IMR-90 (cell line): ENCODE measurements around the gene TRIM27. TPM values are rescaled to one million over a fixed set of nuclear protein-coding genes. Genes with fewer than 3 reads are reported as not detected.

ENCODE experiments used
- ATAC-seq: fragments of 200-7000 bp; cut with Tn5 transposase; 2 replicates; pipeline ENCODE4 v1.9.1; 2020; ENCODE audit warnings: low read depth, mild to moderate bottlenecking, moderate library complexity
- BruUV-seq: library from RNA; stranded (reverse); fragments of 400-500 nt; replicated peaks from 2 replicates; lab custom pipeline; 2021; lab: Mats Ljungman, UMichigan
- CTCF ChIA-PET: fragments of 300-600 bp; formaldehyde crosslinking; extraction: SDS; loops from one replicate; lab custom pipeline; 2021; ENCODE audit warnings: antibody characterized with exemption; lab: Yijun Ruan, JAX
- POLR2A ChIA-PET: fragments of 300-600 bp; sonication (Branson Sonifier 250); formaldehyde crosslinking; loops from one replicate; lab custom pipeline; 2022; ENCODE audit warnings: antibody characterized with exemption; ENCODE audit not compliant: unreplicated experiment; lab: Charles Lee
- DNase-seq: peaks from one replicate; pipeline ENCODE4 v3.0.0; 2013
- H2AFZ ChIP-seq: replicated peaks from 2 replicates; pipeline ENCODE3; 2013; ENCODE audit warnings: low read length, mild to moderate bottlenecking; ENCODE audit not compliant: poor library complexity
- H2AK5ac ChIP-seq: 2 replicates; pipeline ENCODE4 v1.6.1; 2013; ENCODE audit warnings: low read depth, low read length, inconsistent platforms
- H2AK9ac ChIP-seq: replicated peaks from 2 replicates; pipeline ENCODE3; 2013; ENCODE audit warnings: mild to moderate bottlenecking, low read depth, low read length, moderate library complexity; ENCODE audit not compliant: poor library complexity
- H2BK120ac ChIP-seq: 2 replicates; pipeline ENCODE4 v1.6.1; 2013; ENCODE audit warnings: low read depth, low read length, inconsistent platforms
- H2BK15ac ChIP-seq: 3 replicates; pipeline ENCODE4 v1.6.1; 2013; ENCODE audit warnings: low read depth, low read length, inconsistent platforms
- H2BK20ac ChIP-seq: 2 replicates; pipeline ENCODE4 v1.6.1; 2013; ENCODE audit warnings: low read depth, mild to moderate bottlenecking, inconsistent platforms, low read length, moderate library complexity
- H2BK5ac ChIP-seq: 2 replicates; pipeline ENCODE4 v1.6.1; 2013; ENCODE audit warnings: mild to moderate bottlenecking, low read depth, low read length, inconsistent platforms; ENCODE audit not compliant: poor library complexity, severe bottlenecking
- H3K14ac ChIP-seq: replicated peaks from 2 replicates; pipeline ENCODE4 v1.6.1; 2013; ENCODE audit warnings: low read depth, low read length, inconsistent platforms
- H3K18ac ChIP-seq: 2 replicates; pipeline ENCODE4 v1.6.1; 2013; ENCODE audit warnings: low read depth, low read length, control low read depth
- H3K23ac ChIP-seq: 2 replicates; pipeline ENCODE4 v1.6.1; 2013; ENCODE audit warnings: low read depth, low read length, inconsistent platforms
- H3K27ac ChIP-seq: 2 replicates; pipeline ENCODE4 v1.5.1; 2013; ENCODE audit warnings: mild to moderate bottlenecking, control low read depth, low read length; ENCODE audit not compliant: insufficient read depth
- H3K27me3 ChIP-seq: 2 replicates; pipeline ENCODE4 v1.6.1; 2013; ENCODE audit warnings: low read length; ENCODE audit not compliant: control insufficient read depth, insufficient read depth
- H3K36me3 ChIP-seq: 2 replicates; pipeline ENCODE4 v1.6.1; 2013; ENCODE audit warnings: low read length, mixed read lengths; ENCODE audit not compliant: control insufficient read depth, insufficient read depth
- H3K4ac ChIP-seq: 2 replicates; pipeline ENCODE4 v1.6.1; 2013; ENCODE audit warnings: low read depth, low read length, inconsistent platforms
- H3K4me1 ChIP-seq: 2 replicates; pipeline ENCODE4 v1.6.1; 2013; ENCODE audit warnings: low read length, mixed read lengths; ENCODE audit not compliant: control insufficient read depth, insufficient read depth
- H3K4me2 ChIP-seq: 2 replicates; pipeline ENCODE4 v1.6.1; 2013; ENCODE audit warnings: low read depth, mild to moderate bottlenecking, control low read depth, low read length, moderate library complexity
- H3K4me3 ChIP-seq: 2 replicates; pipeline ENCODE4 v1.5.1; 2013; ENCODE audit warnings: low read depth, mild to moderate bottlenecking, control low read depth, low read length, moderate library complexity; ENCODE audit not compliant: insufficient read depth
- H3K56ac ChIP-seq: 2 replicates; pipeline ENCODE4 v1.6.1; 2013; ENCODE audit warnings: low read length, inconsistent platforms; ENCODE audit not compliant: insufficient read depth; ENCODE audit errors: extremely low read depth
- H3K79me1 ChIP-seq, 2 experiments: 2 replicates each; pipeline ENCODE4 v1.6.1; 2013; ENCODE audit warnings: low read length in 2 of 2, inconsistent platforms in 1 of 2, low read depth in 1 of 2
- H3K9ac ChIP-seq: 2 replicates; pipeline ENCODE4 v1.6.1; 2013; ENCODE audit warnings: low read depth, low read length, control low read depth
- H3K9me1 ChIP-seq: 2 replicates; pipeline ENCODE4 v1.6.1; 2013; ENCODE audit warnings: low read length, inconsistent platforms; ENCODE audit not compliant: insufficient read depth
- H3K9me3 ChIP-seq: 2 replicates; pipeline ENCODE4 v1.6.1; 2013; ENCODE audit warnings: low read length; ENCODE audit not compliant: control insufficient read depth, insufficient read depth
- H4K20me1 ChIP-seq: 2 replicates; pipeline ENCODE4 v1.6.1; 2013; ENCODE audit warnings: low read length, inconsistent platforms; ENCODE audit not compliant: insufficient read depth
- H4K5ac ChIP-seq: 2 replicates; pipeline ENCODE4 v1.6.1; 2013; ENCODE audit warnings: mild to moderate bottlenecking, low read depth, low read length, control low read depth
- H4K8ac ChIP-seq, 2 experiments: 2 replicates each; pipeline ENCODE4 v1.6.1; 2013; ENCODE audit warnings: low read depth in 2 of 2, low read length in 2 of 2, control low read depth in 1 of 2, inconsistent platforms in 1 of 2
- H4K91ac ChIP-seq: 2 replicates; pipeline ENCODE4 v1.6.1; 2013; ENCODE audit warnings: low read depth, low read length, inconsistent platforms; ENCODE audit not compliant: insufficient read depth
- CTCF ChIP-seq: conservative IDR thresholded peaks from 2 replicates; pipeline ENCODE4 v1.5.1; 2012; ENCODE audit warnings: mild to moderate bottlenecking, low read depth, low read length, improper control_type of control experiment
- ELK1 ChIP-seq: fragments of 150-350 bp; IDR thresholded peaks from 2 replicates; pipeline ENCODE4 v1.6.1; 2016; ENCODE audit warnings: low read depth, mild to moderate bottlenecking, low read length, moderate library complexity, borderline replicate concordance
- MAZ ChIP-seq: IDR thresholded peaks from 2 replicates; pipeline ENCODE4 v1.6.1; 2012; ENCODE audit warnings: low read depth, mild to moderate bottlenecking, low read length, improper control_type of control experiment, moderate library complexity, borderline replicate concordance
- NFE2L2 ChIP-seq: fragments of 150-350 bp; IDR thresholded peaks from 2 replicates; pipeline ENCODE4 v1.6.1; 2016; ENCODE audit warnings: low read depth, mild to moderate bottlenecking, low read length
- POLR2A ChIP-seq: IDR thresholded peaks from 2 replicates; pipeline ENCODE4 v1.6.1; 2012; ENCODE audit warnings: mild to moderate bottlenecking, low read depth, low read length
- SMC3 ChIP-seq: fragments of 150-350 bp; IDR thresholded peaks from 2 replicates; pipeline ENCODE4 v1.6.1; 2016; ENCODE audit warnings: low read depth, mild to moderate bottlenecking, antibody characterized with exemption, low read length, moderate library complexity
- whole genome bisulfite sequencing, 2 experiments: methylation state at CpG; one replicate each; pipeline versions ENCODE4 v1.1.5 to v1.1.7; 2013; ENCODE audit warnings: missing lambda C conversion rate in 2 of 2; ENCODE audit not compliant: insufficient read length in 1 of 2; ENCODE audit errors: extremely low coverage in 2 of 2; 5-methylcytosine and 5-hydroxymethylcytosine counted together
- dilution Hi-C: fragments of 300-500 bp; cut with HindIII; formaldehyde crosslinking; loops from one replicate; pipeline ENCODE4 v1.14.3; 2018; ENCODE audit warnings: low sequenced_read_pairs; ENCODE audit not compliant: unreplicated experiment
- in situ Hi-C: fragments of 300-500 bp; cut with MboI; formaldehyde crosslinking; loops from 3 replicates; pipeline ENCODE4 v1.14.3; 2019; ENCODE audit warnings: low sequenced_read_pairs, inconsistent platforms, mixed read lengths
- intact Hi-C: fragments of 100-400 bp; cut with micrococcal nuclease; formaldehyde crosslinking; loops from 2 replicates; pipeline ENCODE4 v1.10.0; 2022
- polyA plus RNA-seq, 3 experiments: library from polyadenylated mRNA; depleted of rRNA; stranded (reverse); fragments of >200 nt; gene quantifications; 2 replicates each; pipeline ENCODE4 v1.2.3, GENCODE V29; 2012; ENCODE audit warnings: low replicate concordance in 1 of 3
- total RNA-seq: library from RNA; depleted of rRNA; stranded (reverse); fragments of >200 nt; gene quantifications from 2 replicates; pipeline ENCODE4 v1.2.3, GENCODE V29; 2012

TRIM27 gene
- total and polyA plus RNA-seq, 2 of the 4 experiments (the other 2 are of a cell fraction), result 44.4 to 48.0 TPM

- no peak overlapping the region for H2AFZ ChIP-seq
- H3K23ac ChIP-seq, result no peak overlapping the region
- H3K4ac ChIP-seq, result no peak overlapping the region
- dilution Hi-C loops (no loop called here), in situ Hi-C loops (no loop called here), intact Hi-C loops (no loop called here)
- no peaks in the 10 kb centered on the region for H3K36me3 ChIP-seq
- no peak overlapping the region for H3K14ac ChIP-seq
- H2AK5ac ChIP-seq, result no peak overlapping the region
- H2BK20ac ChIP-seq, result no peak overlapping the region
- H2BK120ac ChIP-seq, result no peak overlapping the region
- DNase-seq (no peak), ATAC-seq (no peak)
- CTCF ChIA-PET, result interaction anchor here (0.6 kb wide), 1 partner anchor 96 kb away, joined by 3 read pairs; no protein-coding TSS in a partner anchor
- POLR2A ChIA-PET, result no interaction called here
- H3K79me1 ChIP-seq, result no peaks in the 10 kb centered on the region
- no peaks in the 10 kb centered on the region for H3K9me3 ChIP-seq
- no peak overlapping the region for H3K9ac ChIP-seq
- TF ChIP-seq POLR2A (no peak), ELK1 (no peak), NFE2L2 (no peak), MAZ (no peak), CTCF (no peak), SMC3 (no peak)
- H2BK15ac ChIP-seq, result no peak overlapping the region
- no peak overlapping the region for H2AK9ac ChIP-seq
- H4K5ac ChIP-seq, result no peak overlapping the region
- H2BK5ac ChIP-seq, result no peak overlapping the region
- no TSS peak for BruUV-seq
- H3K4me2 ChIP-seq, result no peak overlapping the region
- no peaks in the 10 kb centered on the region for H3K27me3 ChIP-seq
- no peak overlapping the region for H3K4me3 ChIP-seq
- no peak overlapping the region for H3K56ac ChIP-seq
- H4K20me1 ChIP-seq, result no peaks in the 10 kb centered on the region
- no peak overlapping the region for H3K18ac ChIP-seq
- H3K9me1 ChIP-seq, result no peaks in the 10 kb centered on the region
- no peaks in the 10 kb centered on the region for H3K4me1 ChIP-seq
- no peak overlapping the region for H3K27ac ChIP-seq
- WGBS, 2 experiments, result 94% methylated on average over 3 of the region's 7 CpGs; no CpG with 5 or more reads in 1 of the 2 experiments
- H4K8ac ChIP-seq, result no peak overlapping the region
- H4K91ac ChIP-seq, result no peak overlapping the region
Observed at GRCh38 chr6:28933069-28933468, 9.3 kb upstream of the TRIM27 start.
